Glutamatergic neuron (in vitro differentiated cells): ENCODE results near the gene INSIG2. TPM values are rescaled to one million over a fixed set of nuclear protein-coding genes. Genes with fewer than 3 reads are reported as not detected.

Experiments used
- DNase-seq: peaks from one replicate; pipeline ENCODE4 v3.0.0; 2022
- H3K27ac Mint-ChIP-seq: one replicate; pipeline ENCODE4 v1.8.0; 2020; ENCODE audit warnings: mild to moderate bottlenecking, mixed read lengths, inconsistent platforms; ENCODE audit not compliant: unreplicated experiment
- H3K27me3 Mint-ChIP-seq: one replicate; pipeline ENCODE4 v1.8.0; 2020; ENCODE audit warnings: mild to moderate bottlenecking, moderate library complexity, mixed read lengths, inconsistent platforms; ENCODE audit not compliant: unreplicated experiment
- H3K36me3 Mint-ChIP-seq: one replicate; pipeline ENCODE4 v1.8.0; 2020; ENCODE audit warnings: mild to moderate bottlenecking, mixed read lengths, inconsistent platforms; ENCODE audit not compliant: unreplicated experiment
- H3K4me1 Mint-ChIP-seq: one replicate; pipeline ENCODE4 v1.8.0; 2020; ENCODE audit warnings: mild to moderate bottlenecking, low read depth, mixed read lengths, inconsistent platforms; ENCODE audit not compliant: unreplicated experiment
- H3K4me3 Mint-ChIP-seq: one replicate; pipeline ENCODE4 v1.8.0; 2020; ENCODE audit warnings: mild to moderate bottlenecking, mixed read lengths, inconsistent platforms; ENCODE audit not compliant: unreplicated experiment
- H3K9me3 Mint-ChIP-seq: one replicate; pipeline ENCODE4 v1.8.0; 2020; ENCODE audit warnings: mild to moderate bottlenecking, moderate library complexity, mixed read lengths, inconsistent platforms; ENCODE audit not compliant: unreplicated experiment
- total RNA-seq: library from RNA; stranded (reverse); fragmentation: NEBNext Ultra II Directional; extraction: Animal tissue kit (Norgen Biotek cat#: 25700); gene quantifications from one replicate; pipeline ENCODE4 v1.2.1, GENCODE V29; 2021; ENCODE audit not compliant: unreplicated experiment
- TF ChIP-seq, protein P1 (sequence below): fragments of 200-600 bp; sonication (generic); IDR thresholded peaks from one replicate; pipeline ENCODE4 v1.5.0; 2021; ENCODE audit not compliant: partially characterized antibody, unreplicated experiment

INSIG2 gene
- total RNA-seq, 1 donor from 2014 or later = 20.3 TPM

DNA sequence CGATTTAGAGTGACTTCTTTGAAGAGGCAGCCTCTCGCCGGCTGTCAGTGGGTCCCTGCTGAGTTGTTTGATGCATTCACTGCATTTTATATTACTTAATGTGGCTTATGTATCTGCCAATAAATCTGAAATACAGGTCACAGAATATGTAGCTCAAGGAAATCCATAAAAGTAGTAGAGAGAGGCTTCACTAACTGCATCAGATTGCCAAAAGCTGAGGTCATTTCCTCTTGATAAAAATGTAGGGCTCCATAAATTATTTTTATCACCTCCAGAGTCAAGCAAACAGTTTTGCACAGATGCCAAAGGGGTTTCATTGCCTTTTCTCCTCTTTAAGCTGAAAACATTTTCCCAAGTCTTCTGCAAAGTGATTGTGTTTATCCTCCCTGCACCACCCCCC is 37.9 kb upstream of the INSIG2 start:
- no peak overlapping the region for H3K4me3 Mint-ChIP-seq
- H3K36me3 Mint-ChIP-seq = no peaks in the 10 kb centered on the region
- H3K27me3 Mint-ChIP-seq = peaks cover 1% of the 10 kb centered on the region
- DNase-seq = no peak
- H3K9me3 Mint-ChIP-seq = no peaks in the 10 kb centered on the region
- peaks cover 26% of the 10 kb centered on the region for H3K4me1 Mint-ChIP-seq
- H3K27ac Mint-ChIP-seq = no peak overlapping the region
- TF ChIP-seq, protein P1, sequence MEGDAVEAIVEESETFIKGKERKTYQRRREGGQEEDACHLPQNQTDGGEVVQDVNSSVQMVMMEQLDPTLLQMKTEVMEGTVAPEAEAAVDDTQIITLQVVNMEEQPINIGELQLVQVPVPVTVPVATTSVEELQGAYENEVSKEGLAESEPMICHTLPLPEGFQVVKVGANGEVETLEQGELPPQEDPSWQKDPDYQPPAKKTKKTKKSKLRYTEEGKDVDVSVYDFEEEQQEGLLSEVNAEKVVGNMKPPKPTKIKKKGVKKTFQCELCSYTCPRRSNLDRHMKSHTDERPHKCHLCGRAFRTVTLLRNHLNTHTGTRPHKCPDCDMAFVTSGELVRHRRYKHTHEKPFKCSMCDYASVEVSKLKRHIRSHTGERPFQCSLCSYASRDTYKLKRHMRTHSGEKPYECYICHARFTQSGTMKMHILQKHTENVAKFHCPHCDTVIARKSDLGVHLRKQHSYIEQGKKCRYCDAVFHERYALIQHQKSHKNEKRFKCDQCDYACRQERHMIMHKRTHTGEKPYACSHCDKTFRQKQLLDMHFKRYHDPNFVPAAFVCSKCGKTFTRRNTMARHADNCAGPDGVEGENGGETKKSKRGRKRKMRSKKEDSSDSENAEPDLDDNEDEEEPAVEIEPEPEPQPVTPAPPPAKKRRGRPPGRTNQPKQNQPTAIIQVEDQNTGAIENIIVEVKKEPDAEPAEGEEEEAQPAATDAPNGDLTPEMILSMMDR = no peak

DNA sequence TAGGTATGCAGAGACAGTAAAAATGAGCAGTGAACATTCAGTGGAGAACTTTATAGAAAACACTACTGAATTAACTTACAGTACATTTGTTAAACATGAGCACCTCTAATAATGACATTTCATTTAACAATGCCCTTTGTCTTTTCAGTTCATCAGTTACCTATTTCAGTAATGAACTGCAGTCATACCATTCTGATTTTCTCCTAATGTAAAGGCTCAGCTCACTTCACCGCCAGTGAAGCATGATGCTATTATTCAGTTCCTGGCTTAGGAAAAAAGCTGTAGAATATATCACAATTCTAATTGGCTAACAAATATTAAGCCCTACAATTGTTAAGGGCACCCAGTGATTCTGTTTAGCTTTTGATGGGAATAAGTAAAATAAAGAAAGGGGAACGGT is 37.3 kb upstream of the INSIG2 start:
- TF ChIP-seq, protein P1 = no peak
- Mint-ChIP-seq H3K9me3 (no peaks in the 10 kb centered on the region), H3K27me3 (peaks cover 3% of the 10 kb centered on the region), H3K4me3 (no peak overlapping the region), H3K4me1 (peaks cover 32% of the 10 kb centered on the region), H3K27ac (no peak overlapping the region), H3K36me3 (no peaks in the 10 kb centered on the region)
- no peak for DNase-seq

DNA sequence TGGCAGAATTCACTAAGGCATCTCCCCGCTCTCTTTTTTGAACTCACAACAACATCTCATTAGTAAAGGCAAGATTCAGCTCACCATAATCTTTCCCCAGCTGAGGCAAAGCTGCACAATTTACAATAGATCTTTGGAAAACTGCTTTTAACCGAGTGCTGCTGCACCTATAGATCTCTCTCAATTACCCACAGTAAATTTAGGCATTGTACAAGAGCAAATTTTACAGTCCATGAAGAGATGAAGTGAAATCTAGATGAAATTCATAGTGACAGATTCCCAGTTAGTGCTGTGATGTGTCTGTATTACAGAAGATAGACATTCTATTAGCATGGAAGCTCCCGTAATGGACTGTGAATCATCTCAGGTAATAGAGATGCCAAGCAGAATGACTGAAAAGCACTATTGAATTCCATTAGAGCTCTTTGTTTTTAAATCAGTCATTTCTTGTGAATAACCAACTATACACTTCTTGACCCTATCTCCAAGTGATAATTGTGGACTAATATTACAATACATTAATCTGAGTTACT is 36.4 kb upstream of the INSIG2 start:
- H3K4me1 Mint-ChIP-seq = peaks cover 32% of the 10 kb centered on the region
- TF ChIP-seq, protein P1 = no peak
- no peak for DNase-seq
- no peak overlapping the region for H3K27ac Mint-ChIP-seq
- H3K4me3 Mint-ChIP-seq = no peak overlapping the region
- H3K27me3 Mint-ChIP-seq = peaks cover 3% of the 10 kb centered on the region
- no peaks in the 10 kb centered on the region for H3K36me3 Mint-ChIP-seq
- H3K9me3 Mint-ChIP-seq = no peaks in the 10 kb centered on the region

DNA sequence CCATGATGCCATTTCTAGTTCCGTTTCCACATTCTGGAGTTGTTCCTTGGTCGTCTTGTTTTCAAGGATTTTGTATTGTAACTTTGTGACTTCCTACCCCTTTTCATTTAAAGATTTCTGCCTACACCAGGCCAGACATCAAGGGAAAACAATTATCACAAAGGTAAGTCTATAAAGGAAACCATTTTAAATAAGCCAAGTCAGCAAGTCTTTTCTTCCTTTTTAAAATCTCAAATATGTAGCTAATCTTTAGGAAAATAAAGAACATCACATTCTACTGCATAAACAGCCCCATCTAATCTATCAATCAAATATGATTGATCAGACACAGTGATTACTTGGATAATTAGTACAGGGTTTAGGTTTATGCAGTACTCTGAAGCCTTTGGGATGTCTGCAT is 35.8 kb upstream of the INSIG2 start:
- no peaks in the 10 kb centered on the region for H3K9me3 Mint-ChIP-seq
- no peak overlapping the region for H3K4me3 Mint-ChIP-seq
- TF ChIP-seq, protein P1 = no peak
- no peak overlapping the region for H3K27ac Mint-ChIP-seq
- no peak for DNase-seq
- H3K36me3 Mint-ChIP-seq = no peaks in the 10 kb centered on the region
- peaks cover 31% of the 10 kb centered on the region for H3K4me1 Mint-ChIP-seq
- H3K27me3 Mint-ChIP-seq = peaks cover 3% of the 10 kb centered on the region

DNA sequence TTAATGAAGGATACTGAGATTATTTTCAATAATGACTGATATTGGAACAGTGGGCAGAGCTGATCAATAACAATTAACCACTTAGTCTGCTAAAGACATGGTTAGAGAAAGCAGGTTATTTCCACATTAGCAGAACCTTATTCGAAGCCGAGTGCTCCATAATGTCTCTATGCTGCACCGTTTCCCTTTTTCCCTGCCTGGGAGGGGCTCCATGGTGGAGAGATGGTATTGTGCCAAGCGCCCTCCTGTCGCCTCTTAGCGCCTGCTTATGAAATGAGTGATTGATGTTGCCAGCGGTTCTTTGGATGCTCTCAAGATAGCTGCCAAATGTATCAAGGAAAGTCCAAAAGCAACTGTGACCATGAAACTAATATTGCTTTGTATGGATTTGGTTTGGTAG is 34.6 kb upstream of the INSIG2 start:
- Mint-ChIP-seq H3K27me3 (peaks cover 3% of the 10 kb centered on the region), H3K36me3 (no peaks in the 10 kb centered on the region), H3K27ac (peak overlapping the region; percentile 63), H3K4me3 (peak overlapping the region; percentile 45), H3K4me1 (peaks cover 30% of the 10 kb centered on the region), H3K9me3 (no peaks in the 10 kb centered on the region)
- TF ChIP-seq, protein P1 = no peak
- peak; percentile 36 for DNase-seq
